Type B pancreatic cell (in vitro differentiated cells): ENCODE data around the gene MEMO1. TPM values are rescaled to one million over a fixed set of nuclear protein-coding genes. Genes with fewer than 3 reads are reported as not detected.

Experiments used
- DNase-seq: peaks from one replicate; pipeline ENCODE4 v3.0.0; 2021; ENCODE audit warnings: mixed read lengths; ENCODE audit not compliant: unreplicated experiment; ENCODE audit errors: extremely low spot score
- H3K27ac Mint-ChIP-seq: 2 replicates; pipeline ENCODE4 v1.8.0; 2021; ENCODE audit warnings: mild to moderate bottlenecking, mixed read lengths
- H3K27me3 Mint-ChIP-seq: 2 replicates; pipeline ENCODE4 v1.8.0; 2021; ENCODE audit warnings: mixed read lengths
- H3K36me3 Mint-ChIP-seq: 2 replicates; pipeline ENCODE4 v1.8.0; 2021; ENCODE audit warnings: mixed read lengths
- H3K4me1 Mint-ChIP-seq: one replicate; pipeline ENCODE4 v1.8.0; 2021; ENCODE audit warnings: mixed read lengths; ENCODE audit not compliant: unreplicated experiment
- H3K4me3 Mint-ChIP-seq: 2 replicates; pipeline ENCODE4 v1.8.0; 2021; ENCODE audit warnings: mild to moderate bottlenecking, mixed read lengths
- H3K9me3 Mint-ChIP-seq: 2 replicates; pipeline ENCODE4 v1.8.0; 2021; ENCODE audit warnings: mixed read lengths
- total RNA-seq: library from RNA; stranded (reverse); gene quantifications from 2 replicates; pipeline ENCODE4 v1.2.1, GENCODE V29; 2021; ENCODE audit warnings: low replicate concordance
- TF ChIP-seq, protein P1 (sequence below): fragments of 200-600 bp; sonication (generic); conservative IDR thresholded peaks from 2 replicates; pipeline ENCODE4 v1.5.0; 2021; ENCODE audit warnings: antibody characterized with exemption, mild to moderate bottlenecking

The MEMO1 gene
- total RNA-seq, 1 donor from 2014 or later = 48.5 TPM

DNA sequence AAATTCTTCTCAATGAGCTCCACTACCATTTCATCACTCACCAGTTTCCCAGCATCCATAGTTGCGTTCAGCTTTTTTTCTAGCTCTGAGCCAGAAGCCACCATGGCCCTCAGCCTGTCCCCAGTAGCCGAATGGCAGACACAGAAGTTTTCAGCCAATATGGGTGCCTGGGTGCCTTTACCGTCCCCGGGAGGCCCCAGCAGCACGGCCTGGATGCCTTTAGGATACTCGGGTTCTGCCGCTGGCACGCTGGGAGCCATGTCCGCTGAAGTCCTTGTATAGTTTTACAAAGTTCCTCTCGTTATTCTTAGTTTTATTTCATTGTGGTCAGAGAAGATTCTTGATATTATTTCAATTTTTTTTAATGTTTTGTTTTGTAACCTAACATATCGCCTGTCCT, 187.2 kb downstream of the MEMO1 start:
- H3K4me3 Mint-ChIP-seq = no peak overlapping the region
- no peaks in the 10 kb centered on the region for H3K27me3 Mint-ChIP-seq
- peaks cover 27% of the 10 kb centered on the region for H3K9me3 Mint-ChIP-seq
- H3K4me1 Mint-ChIP-seq = no peaks in the 10 kb centered on the region
- DNase-seq = no peak
- TF ChIP-seq, protein P1, sequence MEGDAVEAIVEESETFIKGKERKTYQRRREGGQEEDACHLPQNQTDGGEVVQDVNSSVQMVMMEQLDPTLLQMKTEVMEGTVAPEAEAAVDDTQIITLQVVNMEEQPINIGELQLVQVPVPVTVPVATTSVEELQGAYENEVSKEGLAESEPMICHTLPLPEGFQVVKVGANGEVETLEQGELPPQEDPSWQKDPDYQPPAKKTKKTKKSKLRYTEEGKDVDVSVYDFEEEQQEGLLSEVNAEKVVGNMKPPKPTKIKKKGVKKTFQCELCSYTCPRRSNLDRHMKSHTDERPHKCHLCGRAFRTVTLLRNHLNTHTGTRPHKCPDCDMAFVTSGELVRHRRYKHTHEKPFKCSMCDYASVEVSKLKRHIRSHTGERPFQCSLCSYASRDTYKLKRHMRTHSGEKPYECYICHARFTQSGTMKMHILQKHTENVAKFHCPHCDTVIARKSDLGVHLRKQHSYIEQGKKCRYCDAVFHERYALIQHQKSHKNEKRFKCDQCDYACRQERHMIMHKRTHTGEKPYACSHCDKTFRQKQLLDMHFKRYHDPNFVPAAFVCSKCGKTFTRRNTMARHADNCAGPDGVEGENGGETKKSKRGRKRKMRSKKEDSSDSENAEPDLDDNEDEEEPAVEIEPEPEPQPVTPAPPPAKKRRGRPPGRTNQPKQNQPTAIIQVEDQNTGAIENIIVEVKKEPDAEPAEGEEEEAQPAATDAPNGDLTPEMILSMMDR = no peak
- H3K27ac Mint-ChIP-seq = no peak overlapping the region
- no peaks in the 10 kb centered on the region for H3K36me3 Mint-ChIP-seq

DNA sequence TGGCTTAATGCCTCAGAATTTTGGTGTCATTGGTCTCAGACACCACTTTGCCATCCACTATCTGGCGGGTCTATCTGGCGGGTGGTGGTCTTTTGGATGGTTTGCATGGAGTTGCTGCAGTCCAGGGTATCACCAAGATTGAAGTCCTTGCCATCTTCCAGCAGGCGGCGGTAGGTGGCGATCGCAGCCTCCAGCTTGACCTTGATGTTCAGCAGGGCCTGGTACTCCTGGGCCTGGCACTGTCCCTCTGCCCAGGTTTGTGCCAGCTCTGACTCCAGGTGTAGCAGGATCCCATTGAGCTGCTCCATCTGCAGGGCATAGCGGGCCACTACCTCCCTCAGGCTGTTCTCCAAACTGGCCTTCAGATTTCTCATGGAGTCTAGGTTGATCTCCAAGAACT, 188.2 kb downstream of the MEMO1 start:
- H3K36me3 Mint-ChIP-seq = no peaks in the 10 kb centered on the region
- no peak overlapping the region for H3K4me3 Mint-ChIP-seq
- TF ChIP-seq, protein P1 = no peak
- H3K27ac Mint-ChIP-seq = no peak overlapping the region
- peaks cover 22% of the 10 kb centered on the region for H3K9me3 Mint-ChIP-seq
- no peak for DNase-seq
- H3K27me3 Mint-ChIP-seq = no peaks in the 10 kb centered on the region
- no peaks in the 10 kb centered on the region for H3K4me1 Mint-ChIP-seq

Other genes starting within 250 kb of the MEMO1 start
- gene DPY30, start 28.8 kb upstream of the MEMO1 start, total RNA-seq = 84.4 and 84.5 TPM in 2 replicates
- gene SPAST, start 52.5 kb upstream of the MEMO1 start, total RNA-seq = 22.1 and 28.4 TPM in 2 replicates
- gene SLC30A6, start 154.9 kb upstream of the MEMO1 start, total RNA-seq = 32.1 and 34.2 TPM in 2 replicates